NCI-H510A treated with DMSO at 0.1 percent for 48 hours (cell line): Measurements from ENCODE around the gene OR1J2.
A peak's percentile ranks its signal among the peaks of the same experiment; 100 is the strongest.
"Not testable (repeated sequence)": the region's sequence is repeated elsewhere in the genome, so short reads cannot be mapped to it uniquely, and the experiment has no call there.

Experiments
- DNase-seq: peaks from one replicate; lab custom pipeline; 2025; lab: John Stamatoyannopoulos, UW

Gene OR1J2

DNA sequence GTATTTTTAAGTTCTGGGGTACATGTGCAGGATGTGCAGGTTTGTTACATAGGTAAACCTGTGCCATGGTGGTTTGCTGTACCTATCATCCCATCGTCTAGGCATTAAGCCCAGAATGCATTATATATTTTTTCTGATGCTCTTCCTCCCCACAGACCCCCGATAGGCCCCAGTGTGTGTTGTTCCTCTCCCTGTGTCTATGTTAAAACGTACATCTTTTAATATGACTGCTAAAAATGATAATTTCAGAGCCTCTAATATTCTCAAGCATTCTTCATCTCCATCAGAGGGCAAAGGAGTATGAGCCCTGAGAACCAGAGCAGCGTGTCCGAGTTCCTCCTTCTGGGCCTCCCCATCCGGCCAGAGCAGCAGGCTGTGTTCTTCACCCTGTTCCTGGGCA lies at the start of gene OR1J2:
Gene OR1J2 (plus strand): TSS at position 301 of the 400 bp plus-strand sequence. CDS start 0 bp downstream, at position 301.
- no peak for DNase-seq

GRCh38 chr9:122463828-122464632 lies 46.6 kb upstream of the OR1J2 start:
- DNase-seq: no peak

DNA sequence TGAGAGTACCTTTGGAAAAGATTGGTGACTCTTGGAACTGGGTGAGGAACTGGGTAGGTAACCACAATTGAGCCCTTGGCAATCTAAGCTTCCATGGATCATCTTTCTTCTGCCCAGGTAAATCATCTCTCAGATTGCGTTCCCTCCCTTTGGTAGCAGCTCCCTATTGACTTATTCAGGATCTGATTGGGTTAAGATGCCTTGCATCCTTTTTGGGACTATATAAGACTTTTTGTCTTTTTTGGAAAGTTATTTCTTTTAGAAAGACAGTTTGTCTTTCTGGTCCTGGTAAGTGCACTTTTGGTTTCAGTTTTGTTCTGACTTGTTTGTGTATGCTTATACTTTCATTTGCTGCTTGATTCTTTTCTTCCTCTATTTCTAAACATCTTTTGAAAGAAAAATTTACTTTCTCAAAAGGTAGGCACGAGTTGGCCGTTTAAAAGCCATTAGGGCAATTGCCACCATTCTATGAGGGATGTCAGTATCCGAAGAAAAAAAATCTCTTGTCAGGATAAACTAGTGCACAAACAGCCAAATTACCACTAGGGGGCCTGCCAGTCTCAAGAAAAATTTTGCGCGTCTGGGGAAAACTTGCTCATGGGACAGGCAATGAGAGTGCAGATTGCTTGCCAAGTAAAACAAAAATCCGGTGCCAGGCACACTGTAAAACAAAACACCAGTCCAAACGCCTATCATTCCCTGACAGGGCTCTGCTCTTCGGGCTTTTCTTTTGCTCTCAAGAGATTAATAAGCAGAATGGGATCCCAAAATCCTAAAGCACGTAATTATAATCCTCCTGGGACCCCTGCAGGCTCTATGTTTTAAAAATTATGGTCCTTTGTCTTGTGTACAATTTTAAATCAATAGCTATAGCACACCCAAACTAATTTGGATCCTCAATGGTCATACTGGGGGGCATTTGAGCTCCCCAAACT lies 45.7 kb upstream of the OR1J2 start:
- peak; percentile 86 for DNase-seq

- DNase-seq: no peak
These were observed 44.1 kb upstream of the OR1J2 start for GRCh38 chr9:122466456-122466855.

- no peak for DNase-seq
These were observed 41.9 kb upstream of the OR1J2 start for GRCh38 chr9:122468735-122469134.

DNA sequence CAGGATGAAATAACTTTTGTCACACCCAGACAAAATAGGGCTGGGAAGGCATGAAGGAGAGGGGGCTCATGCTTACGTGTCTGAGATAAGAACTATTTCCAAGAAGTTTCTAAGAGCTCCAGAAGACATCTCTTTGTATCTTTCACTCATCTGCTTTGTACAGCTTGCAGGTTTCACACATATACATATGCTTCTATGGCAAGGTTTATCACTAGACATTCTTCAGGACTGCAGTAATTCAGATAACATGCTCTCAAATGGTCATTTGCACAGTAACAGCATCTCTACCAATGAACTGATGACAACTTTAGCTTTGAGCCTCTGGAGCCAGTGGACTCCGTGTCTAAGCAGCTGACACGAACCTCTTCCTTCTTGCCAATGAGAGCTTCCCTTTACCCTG lies 36.0 kb upstream of the OR1J2 start:
- DNase-seq: no peak

DNA sequence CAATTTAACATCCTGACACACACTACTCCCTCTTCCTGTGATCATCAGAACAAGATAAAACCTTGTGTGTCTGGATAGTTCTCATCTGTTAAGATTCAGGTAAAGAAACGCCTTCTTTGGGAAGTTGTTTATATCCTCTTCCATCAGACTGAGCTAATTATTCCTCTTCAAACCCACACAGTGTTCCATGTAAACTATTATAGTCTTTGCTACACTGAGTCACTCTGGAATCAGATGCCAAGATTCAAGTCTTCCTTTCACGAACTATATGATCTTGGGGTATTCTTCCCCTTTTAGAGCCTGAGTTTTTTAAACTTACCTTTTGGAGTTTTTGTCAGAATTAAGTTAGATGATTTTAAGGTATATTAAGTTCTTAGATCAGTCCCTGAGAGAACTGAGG lies 34.9 kb upstream of the OR1J2 start:
- no peak for DNase-seq

GRCh38 chr9:122477346-122477745 lies 33.3 kb upstream of the OR1J2 start:
- no peak for DNase-seq

DNA sequence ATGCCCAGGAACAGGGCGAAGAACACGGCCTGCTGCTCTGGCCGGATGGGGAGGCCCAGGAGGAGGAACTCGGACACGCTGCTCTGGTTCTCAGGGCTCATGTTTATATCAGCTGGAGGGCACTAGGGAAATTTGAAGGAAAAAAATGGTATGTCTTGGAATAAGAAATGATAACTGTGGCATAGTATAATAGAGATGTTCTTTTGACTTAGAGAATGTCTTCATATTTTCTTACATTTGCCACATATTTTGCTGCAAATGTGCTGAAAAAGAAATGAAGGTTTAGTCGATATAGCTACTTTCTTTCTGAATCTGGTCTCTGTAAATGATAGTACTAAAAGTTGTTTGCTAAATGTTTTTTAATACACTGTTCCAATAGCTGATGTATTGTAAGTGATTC lies 32.8 kb upstream of the OR1J2 start, which contains the start of gene OR1J1:
Gene OR1J1 (minus strand): TSS at position 101 of the 400 bp plus-strand sequence. CDS start 0 bp downstream, at position 101.
- no peak for DNase-seq

- no peak for DNase-seq
These were observed 31.5 kb upstream of the OR1J2 start for GRCh38 chr9:122479062-122479461.

DNA sequence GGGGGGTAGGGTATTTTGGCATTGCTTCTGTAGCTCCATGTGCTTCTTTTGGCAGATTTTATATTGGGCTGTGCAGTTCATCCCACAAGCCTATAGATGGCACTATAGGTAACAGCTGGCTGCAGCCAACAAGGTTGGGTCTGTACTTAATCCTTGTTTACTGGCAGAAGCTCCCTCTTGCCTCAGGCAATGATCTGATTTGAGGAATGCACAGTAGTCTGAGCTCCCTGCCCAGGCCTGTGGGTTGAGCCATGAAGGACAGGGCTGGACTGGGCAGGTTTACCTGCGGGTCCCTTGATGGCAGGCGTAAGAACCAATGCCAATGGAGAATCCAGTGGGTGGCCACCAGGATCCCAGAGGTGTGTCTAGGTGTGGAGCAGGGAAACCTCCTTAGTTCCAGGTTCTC lies 11.7 kb upstream of the OR1J2 start:
- no peak for DNase-seq

- DNase-seq: no peak
These were observed 3.6 kb upstream of the OR1J2 start for GRCh38 chr9:122506964-122507363.

DNA sequence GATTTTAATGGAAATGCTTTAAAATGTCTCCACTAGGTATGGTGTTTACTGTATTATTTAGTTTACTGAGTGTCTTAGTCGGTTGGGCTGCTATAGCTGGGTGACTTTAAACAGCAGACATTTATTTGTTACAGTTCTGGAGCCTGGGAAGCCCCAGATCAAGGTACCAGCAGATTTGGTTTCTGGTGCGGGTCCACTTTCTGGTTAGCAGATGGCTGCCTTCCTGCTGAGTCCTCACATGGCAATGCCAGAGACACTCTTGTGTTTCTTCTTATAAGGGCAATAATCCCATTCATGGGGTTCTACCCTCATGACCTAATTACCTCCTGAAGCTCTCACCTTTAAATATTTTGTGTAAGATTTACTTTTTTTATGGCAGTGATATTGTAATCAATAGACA lies 7.6 kb downstream of the OR1J2 start:
- no peak for DNase-seq

DNA sequence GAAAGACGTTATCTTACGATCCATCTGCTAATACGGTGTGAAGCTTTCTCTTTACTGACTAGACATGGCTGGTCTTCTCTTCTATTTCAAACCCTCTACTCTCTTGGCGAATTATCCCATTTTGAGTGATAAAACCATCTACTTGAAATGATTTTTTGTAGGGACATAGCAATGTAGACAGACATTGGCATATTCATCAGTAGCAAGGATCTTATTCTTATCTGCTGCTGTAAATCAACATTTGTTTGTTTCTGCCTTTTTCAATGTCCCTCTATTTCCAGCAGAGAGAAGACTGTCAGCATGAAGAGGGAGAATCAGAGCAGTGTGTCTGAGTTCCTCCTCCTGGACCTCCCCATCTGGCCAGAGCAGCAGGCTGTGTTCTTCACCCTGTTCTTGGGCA lies 8.2 kb downstream of the OR1J2 start, which contains the start of gene OR1J4:
Gene OR1J4 (plus strand): TSS at position 301 of the 400 bp plus-strand sequence. CDS start 0 bp downstream, at position 301.
- no peak for DNase-seq

DNA sequence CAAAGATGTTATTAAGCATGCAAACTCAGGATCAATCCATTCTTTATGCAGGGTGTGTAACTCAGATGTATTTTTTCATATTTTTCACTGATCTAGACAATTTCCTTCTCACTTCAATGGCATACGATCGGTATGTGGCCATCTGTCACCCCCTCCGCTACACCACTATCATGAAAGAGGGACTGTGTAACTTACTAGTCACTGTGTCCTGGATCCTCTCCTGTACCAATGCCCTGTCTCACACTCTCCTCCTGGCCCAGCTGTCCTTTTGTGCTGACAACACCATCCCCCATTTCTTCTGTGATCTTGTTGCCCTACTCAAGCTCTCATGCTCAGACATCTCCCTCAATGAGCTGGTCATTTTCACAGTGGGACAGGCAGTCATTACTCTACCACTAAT lies 8.8 kb downstream of the OR1J2 start:
- no peak for DNase-seq

GRCh38 chr9:122526602-122527001 lies 16.0 kb downstream of the OR1J2 start:
- no peak for DNase-seq

- DNase-seq: no peak
These were observed 16.6 kb downstream of the OR1J2 start, which contains the start of gene OR1N1 for GRCh38 chr9:122527193-122527592. TSS of gene OR1N1 (minus strand) at chr9:122527293. CDS start at chr9:122527293, 0 bp downstream.

DNA sequence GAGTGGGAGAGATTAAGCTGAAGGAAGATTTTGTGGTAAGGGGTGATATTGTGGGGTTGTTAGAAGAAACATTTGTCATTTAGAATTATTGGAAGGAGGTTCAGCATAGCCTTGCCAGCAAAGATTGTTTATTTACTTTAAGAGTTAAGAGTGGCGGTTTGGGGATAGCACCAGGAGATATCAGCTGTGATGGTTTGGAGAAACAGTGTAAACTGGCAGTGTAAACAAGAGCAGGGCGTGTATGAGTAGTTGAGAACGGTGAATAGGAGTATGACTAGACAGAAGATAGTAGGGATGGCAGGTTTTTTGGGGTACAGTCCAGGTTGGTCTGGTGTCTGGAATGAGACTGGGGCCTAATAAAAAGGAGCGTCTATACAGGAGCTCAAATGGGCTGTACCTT lies 20.6 kb downstream of the OR1J2 start:
- not testable (repeated sequence) for DNase-seq

DNA sequence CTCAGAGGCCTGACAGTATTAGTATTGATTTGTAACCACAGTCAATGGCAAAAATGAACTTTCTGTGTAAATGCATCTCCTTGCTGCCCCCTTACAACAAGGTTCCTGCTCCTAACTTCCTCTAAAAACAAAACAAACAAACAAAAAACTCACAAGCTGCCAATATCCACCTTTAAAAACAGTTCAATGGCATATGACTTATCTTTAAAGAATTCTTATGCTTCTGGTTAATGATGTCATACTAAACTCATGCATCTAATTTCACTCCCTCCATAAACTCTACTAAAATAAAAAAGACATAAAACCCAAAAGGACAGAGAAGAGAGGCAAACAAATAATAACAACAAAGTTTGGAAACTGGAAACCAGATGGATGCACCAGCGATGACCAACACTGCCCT lies 25.5 kb downstream of the OR1J2 start:
- no peak for DNase-seq

GRCh38 chr9:122537066-122537465 lies 26.5 kb downstream of the OR1J2 start:
- DNase-seq: not testable (repeated sequence)

GRCh38 chr9:122538757-122539156 lies 28.2 kb downstream of the OR1J2 start:
- no peak for DNase-seq

DNA sequence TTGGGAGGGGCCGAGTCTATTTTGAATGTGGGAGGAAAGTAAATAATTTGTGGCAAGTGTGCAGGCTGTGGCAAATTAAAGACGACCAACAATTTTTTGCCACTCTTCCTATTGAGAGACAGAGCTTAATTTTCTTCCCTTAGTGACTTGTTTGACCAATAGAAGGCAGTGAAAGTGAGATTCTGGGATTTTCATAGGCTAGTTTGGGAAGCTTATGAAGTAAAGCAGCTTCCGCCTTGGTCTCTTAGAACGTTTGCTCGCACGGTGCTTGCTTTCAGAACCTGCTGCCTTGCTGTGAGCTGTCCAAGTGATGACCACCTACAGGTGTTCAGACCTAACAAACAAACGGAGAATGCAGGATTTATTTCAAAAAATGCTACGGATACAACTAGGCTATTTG lies 35.6 kb downstream of the OR1J2 start:
- no peak for DNase-seq

DNA sequence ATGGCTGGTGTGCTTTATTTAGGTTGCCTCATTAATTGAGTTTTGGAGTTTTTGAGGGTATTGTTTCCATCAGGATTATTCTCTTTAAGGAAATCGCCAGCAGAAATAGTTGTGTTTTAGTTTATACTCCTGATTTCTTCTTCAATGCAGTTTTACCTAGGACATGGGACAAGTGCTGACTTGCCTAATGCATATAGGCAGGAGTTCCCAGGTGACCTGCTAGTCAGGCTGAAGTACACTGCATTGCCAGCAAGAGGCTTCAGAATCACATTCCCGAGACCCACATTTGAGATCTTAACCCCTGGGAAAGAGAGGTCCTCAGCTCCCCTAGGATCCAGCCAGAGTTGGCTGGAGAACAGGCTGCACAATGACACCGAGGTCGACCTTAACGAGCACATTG lies 40.8 kb downstream of the OR1J2 start:
- no peak for DNase-seq
